ENCODE data around the gene PHTF2. TPM values are rescaled to one million over a fixed set of nuclear protein-coding genes. Genes with fewer than 3 reads are reported as not detected.

PHTF2 gene
- total RNA-seq, 1 experiment from 2014 or later: 17.3 TPM

Other genes with a start within 250 kb of the PHTF2 start
- gene RSBN1L, start 102.3 kb upstream of the PHTF2 start, total RNA-seq (2014; rRNA removed; shearing (Covaris generic)): 12.6 and 12.8 TPM in 2 replicates
- gene TMEM60, start 339 bp upstream of the PHTF2 start, total RNA-seq (2014; rRNA removed; shearing (Covaris generic)): 28.5 and 32.3 TPM in 2 replicates